Naive B cell (primary cell): ENCODE results near the gene WHAMM. TPM values are rescaled to one million over a fixed set of nuclear protein-coding genes. Genes with fewer than 3 reads are reported as not detected.
"Not testable (repeated sequence)": the region's sequence is repeated elsewhere in the genome, so short reads cannot be mapped to it uniquely, and the experiment has no call there.

ENCODE experiments used
- ATAC-seq, 2 donors: fragments of 150-1000 bp; cut with Tn5 transposase; 2 replicates each; pipeline ENCODE4 v1.10.0; 2021; ENCODE audit warnings: low read depth in 2 of 2, mild to moderate bottlenecking in 2 of 2, moderate library complexity in 2 of 2
- DNase-seq: peaks from one replicate; pipeline ENCODE4 v3.0.0; 2022
- H3K27ac Mint-ChIP-seq, 6 donors: one replicate each; pipeline ENCODE4 v1.8.0; 2020 to 2022; ENCODE audit warnings: mild to moderate bottlenecking in 6 of 6, mixed read lengths in 6 of 6, moderate library complexity in 5 of 6, inconsistent platforms in 2 of 6
- H3K27me3 Mint-ChIP-seq, 3 donors: one replicate each; pipeline ENCODE4 v1.8.0; 2021 to 2022; ENCODE audit warnings: mixed read lengths in 3 of 3, mild to moderate bottlenecking in 1 of 3
- H3K36me3 Mint-ChIP-seq, 2 donors: one replicate each; pipeline ENCODE4 v1.8.0; 2020 to 2022; ENCODE audit warnings: mixed read lengths in 2 of 2, inconsistent platforms in 1 of 2, mild to moderate bottlenecking in 1 of 2
- H3K4me1 Mint-ChIP-seq, 3 donors: one replicate each; pipeline ENCODE4 v1.8.0; 2020 to 2022; ENCODE audit warnings: mixed read lengths in 3 of 3, inconsistent platforms in 1 of 3, mild to moderate bottlenecking in 1 of 3, moderate library complexity in 1 of 3
- H3K4me3 Mint-ChIP-seq, 8 donors: one replicate each; pipeline ENCODE4 v1.8.0; 2020 to 2022; ENCODE audit warnings: mild to moderate bottlenecking in 8 of 8, mixed read lengths in 8 of 8, moderate library complexity in 8 of 8, inconsistent platforms in 2 of 8
- H3K9me3 Mint-ChIP-seq, 7 donors: one replicate each; pipeline ENCODE4 v1.8.0; 2020 to 2022; ENCODE audit warnings: mixed read lengths in 7 of 7, mild to moderate bottlenecking in 5 of 7, inconsistent platforms in 2 of 7, moderate library complexity in 1 of 7
- polyA plus RNA-seq, 6 donors: library from polyadenylated mRNA; unstranded; fragments of 300-500 nt; fragmentation: Illumina TruSeq; gene quantifications; one replicate each; pipeline ENCODE4 v1.2.3, GENCODE V29; 2021; ENCODE audit warnings: low read depth in 6 of 6

WHAMM gene, protein sequence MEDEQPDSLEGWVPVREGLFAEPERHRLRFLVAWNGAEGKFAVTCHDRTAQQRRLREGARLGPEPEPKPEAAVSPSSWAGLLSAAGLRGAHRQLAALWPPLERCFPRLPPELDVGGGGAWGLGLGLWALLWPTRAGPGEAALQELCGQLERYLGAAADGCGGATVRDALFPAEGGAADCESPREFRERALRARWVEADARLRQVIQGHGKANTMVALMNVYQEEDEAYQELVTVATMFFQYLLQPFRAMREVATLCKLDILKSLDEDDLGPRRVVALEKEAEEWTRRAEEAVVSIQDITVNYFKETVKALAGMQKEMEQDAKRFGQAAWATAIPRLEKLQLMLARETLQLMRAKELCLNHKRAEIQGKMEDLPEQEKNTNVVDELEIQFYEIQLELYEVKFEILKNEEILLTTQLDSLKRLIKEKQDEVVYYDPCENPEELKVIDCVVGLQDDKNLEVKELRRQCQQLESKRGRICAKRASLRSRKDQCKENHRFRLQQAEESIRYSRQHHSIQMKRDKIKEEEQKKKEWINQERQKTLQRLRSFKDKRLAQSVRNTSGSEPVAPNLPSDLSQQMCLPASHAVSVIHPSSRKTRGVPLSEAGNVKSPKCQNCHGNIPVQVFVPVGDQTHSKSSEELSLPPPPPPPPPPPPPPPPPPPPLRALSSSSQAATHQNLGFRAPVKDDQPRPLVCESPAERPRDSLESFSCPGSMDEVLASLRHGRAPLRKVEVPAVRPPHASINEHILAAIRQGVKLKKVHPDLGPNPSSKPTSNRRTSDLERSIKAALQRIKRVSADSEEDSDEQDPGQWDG
- 1 to 10 TPM; 2.2 to 7.3 (median 5.1) TPM for polyA plus RNA-seq

DNA sequence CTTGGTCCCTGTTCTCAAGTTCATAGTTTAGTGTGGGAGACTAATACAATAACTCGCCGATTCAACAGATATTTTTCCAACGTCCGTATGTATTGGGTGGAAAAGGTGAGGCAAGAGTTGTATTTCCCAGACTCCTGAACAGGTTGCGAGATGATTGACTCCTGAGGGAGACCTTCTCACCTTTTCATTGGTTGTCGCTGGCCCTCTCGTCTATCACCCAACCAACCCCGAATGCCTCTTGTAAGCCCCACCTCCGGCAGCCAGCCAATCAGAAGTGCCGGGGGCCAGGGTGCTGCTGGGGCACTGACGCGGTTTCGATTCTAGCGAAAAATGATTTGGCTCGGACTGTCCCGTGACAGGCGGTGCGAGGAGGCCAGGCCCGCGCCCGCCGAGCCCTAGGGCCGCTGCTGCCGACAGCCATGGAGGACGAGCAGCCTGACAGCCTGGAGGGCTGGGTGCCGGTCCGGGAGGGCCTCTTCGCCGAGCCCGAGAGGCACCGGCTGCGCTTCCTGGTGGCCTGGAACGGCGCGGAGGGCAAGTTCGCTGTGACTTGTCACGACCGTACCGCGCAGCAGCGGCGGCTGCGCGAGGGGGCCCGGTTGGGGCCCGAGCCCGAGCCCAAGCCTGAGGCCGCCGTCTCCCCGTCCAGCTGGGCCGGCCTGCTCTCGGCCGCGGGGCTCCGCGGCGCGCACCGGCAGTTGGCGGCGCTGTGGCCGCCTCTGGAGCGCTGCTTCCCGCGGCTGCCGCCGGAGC lies at the start of gene WHAMM:
Gene WHAMM, plus strand, starts transcription at position 321 of the 753 bp plus-strand sequence. Its CDS starts 99 bp downstream, at position 420.
- DNase-seq (peak; percentile 96), ATAC-seq (peak; percentile 84 to 86)
- Mint-ChIP-seq H3K27me3 (no peaks in the 10 kb centered on the region), H3K4me3 (peak within 1 kb of the TSS; percentile 85 to 97 (median 94)), H3K36me3 (peaks cover 0 to 3% of the 10 kb centered on the region in 2 donors), H3K9me3 (peaks cover 0 to 3% (median 0%) of the 10 kb centered on the region in 7 donors), H3K4me1 (peaks cover 38 to 54% (median 54%) of the 10 kb centered on the region in 3 donors), H3K27ac (peak within 1 kb of the TSS; percentile 95 to 100 (median 98))

DNA sequence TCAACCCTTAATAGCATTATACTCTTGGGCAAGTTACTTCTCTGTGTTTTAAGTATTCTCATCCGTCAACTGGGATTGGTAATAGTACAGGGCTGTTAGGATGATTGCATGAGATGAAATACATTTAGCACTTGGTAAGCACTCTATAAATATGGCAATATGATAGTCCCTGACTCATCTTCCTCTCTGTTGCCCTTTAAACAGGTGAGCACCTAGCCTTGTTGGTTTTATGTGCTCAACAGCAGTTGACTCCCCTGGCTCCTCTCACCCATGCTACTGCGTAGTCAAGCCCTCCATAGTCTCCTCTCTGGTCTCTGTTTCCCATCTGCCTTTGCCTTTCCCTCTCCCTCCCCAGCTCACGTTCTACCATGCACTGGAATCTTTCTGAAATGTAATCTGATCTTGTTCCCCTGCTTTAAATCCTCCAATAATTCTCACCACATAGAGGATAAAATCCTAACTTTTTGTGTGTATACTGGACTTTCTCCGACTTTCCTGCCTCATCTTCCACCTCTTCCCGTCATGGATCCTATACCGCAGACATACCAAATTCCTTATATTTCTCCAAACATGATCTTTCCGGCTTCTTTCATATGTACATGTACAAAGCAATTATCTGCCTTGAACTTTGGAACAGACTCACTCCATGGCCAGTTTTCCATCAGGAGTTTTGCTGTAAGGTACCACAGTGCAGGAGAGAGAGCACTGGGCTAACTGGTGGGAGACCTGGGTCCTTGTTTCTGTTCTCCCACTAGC lies 45.9 kb upstream of the WHAMM start:
- ATAC-seq (no peak), DNase-seq (no peak)
- peaks cover 2 to 15% (median 14%) of the 10 kb centered on the region in 3 donors for H3K4me1 Mint-ChIP-seq
- peak overlapping the region in 1 of 6 donors; percentile 57 for H3K27ac Mint-ChIP-seq
- H3K9me3 Mint-ChIP-seq, result peaks cover 0 to 5% (median 0%) of the 10 kb centered on the region in 7 donors
- no peak overlapping the region for H3K4me3 Mint-ChIP-seq
- no peaks in the 10 kb centered on the region for H3K27me3 Mint-ChIP-seq
- H3K36me3 Mint-ChIP-seq, result peaks cover 0 to 5% of the 10 kb centered on the region in 2 donors

DNA sequence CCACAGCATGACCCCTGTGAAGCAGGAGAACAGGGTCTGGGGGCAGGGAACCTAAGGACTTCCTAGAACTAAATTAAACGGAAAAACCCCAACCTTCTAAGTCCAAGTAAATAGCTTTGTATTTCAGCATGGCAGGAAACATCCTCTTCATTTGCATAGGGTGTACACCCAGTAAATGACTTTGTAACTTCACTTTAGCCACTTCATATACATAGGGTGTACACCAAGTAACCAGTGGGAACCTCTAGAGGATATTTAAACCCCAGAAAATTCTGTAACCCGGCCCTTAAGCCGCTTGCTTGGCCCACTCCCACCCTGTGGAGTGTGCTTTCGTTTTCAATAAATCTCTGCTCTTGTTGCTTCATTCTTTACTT lies 45.3 kb upstream of the WHAMM start:
- Mint-ChIP-seq H3K36me3 (peaks cover 0 to 5% of the 10 kb centered on the region in 2 donors), H3K9me3 (peaks cover 0 to 5% (median 0%) of the 10 kb centered on the region in 7 donors), H3K27me3 (no peaks in the 10 kb centered on the region), H3K4me1 (peaks cover 2 to 15% (median 14%) of the 10 kb centered on the region in 3 donors), H3K27ac (peak overlapping the region in 2 of 6 donors; percentile 20 to 57), H3K4me3 (no peak overlapping the region)
- DNase-seq, result no peak
- ATAC-seq, result no peak

DNA sequence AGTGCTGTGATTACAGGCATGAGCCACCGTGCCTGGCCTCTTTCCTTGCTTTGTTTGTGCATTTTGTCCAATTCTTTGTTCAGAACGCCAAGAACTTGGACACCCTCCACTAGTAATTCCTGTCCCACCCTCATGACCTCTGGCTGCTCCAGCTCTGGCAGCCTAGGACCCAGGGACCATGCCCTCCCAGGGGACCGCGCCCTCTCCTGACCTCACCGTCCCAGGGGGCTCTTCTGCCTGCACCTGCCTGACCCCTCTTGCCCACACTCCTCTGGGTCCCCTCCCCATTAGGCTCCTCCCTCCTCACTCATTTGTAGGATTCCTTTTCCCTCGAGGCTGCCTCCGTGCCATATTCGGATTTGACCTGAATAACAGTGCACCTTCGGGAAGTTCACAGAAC lies 44.7 kb upstream of the WHAMM start:
- Mint-ChIP-seq H3K9me3 (peaks cover 0 to 5% (median 0%) of the 10 kb centered on the region in 7 donors), H3K27ac (no peak overlapping the region), H3K4me1 (peaks cover 2 to 15% (median 14%) of the 10 kb centered on the region in 3 donors), H3K4me3 (no peak overlapping the region), H3K27me3 (no peaks in the 10 kb centered on the region), H3K36me3 (peaks cover 0 to 5% of the 10 kb centered on the region in 2 donors)
- DNase-seq (no peak), ATAC-seq (no peak)

DNA sequence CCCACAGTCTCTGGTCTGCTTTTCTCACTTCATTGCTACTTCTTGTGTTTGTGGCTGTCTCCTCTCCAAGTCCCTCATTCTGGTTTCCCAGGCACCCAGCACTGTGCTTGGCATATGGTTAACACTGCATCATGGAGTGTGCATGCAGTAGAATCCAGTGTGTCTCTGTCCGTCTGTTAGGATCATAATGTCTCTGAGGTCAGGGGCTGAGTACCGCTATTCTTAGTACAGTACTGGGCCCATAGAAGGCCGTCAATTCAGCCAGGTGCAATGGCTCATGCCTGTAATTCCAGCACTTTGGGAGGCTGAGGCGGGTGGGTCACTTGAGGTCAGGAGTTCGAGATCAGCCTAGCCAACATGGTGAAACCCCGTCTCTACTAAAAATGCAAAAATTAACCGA lies 43.2 kb upstream of the WHAMM start:
- Mint-ChIP-seq H3K4me3 (peak overlapping the region in 1 of 8 donors; percentile 50), H3K4me1 (peaks cover 2 to 11% (median 8%) of the 10 kb centered on the region in 3 donors)
- not testable (repeated sequence) for DNase-seq, H3K27ac Mint-ChIP-seq, H3K27me3 Mint-ChIP-seq, H3K9me3 Mint-ChIP-seq, H3K36me3 Mint-ChIP-seq, ATAC-seq

DNA sequence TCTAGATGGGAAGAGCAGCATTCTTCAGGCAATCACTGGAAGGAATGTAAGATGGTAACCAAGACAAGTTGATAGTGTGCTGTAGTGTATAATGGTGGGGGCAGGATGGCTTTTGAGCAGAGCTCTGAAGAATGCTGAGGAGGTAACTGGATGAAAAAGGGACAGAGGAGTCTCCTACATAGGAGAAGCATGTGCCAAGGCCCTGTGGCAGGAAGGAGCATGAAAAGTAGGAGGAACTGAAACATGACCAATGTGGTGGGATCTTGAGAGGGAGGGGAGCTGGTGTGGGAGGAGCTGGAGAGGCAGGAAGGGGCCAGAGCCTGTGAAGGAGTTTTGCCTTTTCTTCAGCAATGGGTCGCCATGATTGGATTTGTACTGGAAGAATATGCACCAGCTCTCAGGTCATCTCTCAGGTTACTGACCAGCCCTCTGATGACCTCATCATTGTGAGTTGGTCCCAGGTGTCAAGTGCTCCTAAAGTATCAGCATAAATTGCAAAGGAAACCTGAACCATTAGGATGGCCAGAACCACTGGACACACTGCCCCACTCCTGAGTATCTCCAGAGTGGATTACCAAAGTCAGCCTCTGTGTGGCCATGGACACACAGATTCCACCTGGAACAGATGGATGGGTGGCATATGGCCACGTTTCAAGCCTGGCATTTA lies 42.1 kb upstream of the WHAMM start:
- no peak for ATAC-seq
- Mint-ChIP-seq H3K4me3 (no peak overlapping the region), H3K4me1 (peaks cover 2 to 11% (median 8%) of the 10 kb centered on the region in 3 donors)

DNA sequence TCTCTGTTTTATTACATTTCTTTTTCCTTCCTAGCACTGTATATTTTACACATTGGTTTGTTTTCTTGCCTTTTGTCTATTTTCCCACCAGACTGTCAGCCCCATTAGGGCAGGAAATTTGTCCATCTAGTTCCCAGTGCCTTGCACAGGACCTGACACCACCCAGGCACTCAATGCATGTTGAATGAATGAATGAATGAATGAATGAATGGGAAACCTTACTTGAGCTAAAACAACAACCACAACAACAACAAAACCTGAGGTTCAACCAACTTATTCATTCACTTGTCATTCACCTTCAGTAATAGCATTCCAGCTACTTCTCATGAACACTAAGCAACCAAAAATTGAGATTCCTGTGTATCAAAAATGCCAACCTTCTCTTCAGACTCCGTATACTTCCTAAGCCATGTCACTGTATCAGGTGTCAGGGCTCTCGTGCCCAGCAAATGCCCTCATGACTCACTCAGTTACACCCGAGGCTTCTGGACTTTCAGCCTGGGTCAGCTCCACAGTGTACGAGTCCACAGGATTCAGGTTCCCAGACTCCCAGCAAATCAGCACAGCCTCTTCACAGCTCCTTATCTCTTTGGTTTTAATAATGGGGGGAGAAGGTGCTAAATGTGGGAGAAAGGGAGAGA lies 40.9 kb upstream of the WHAMM start:
- Mint-ChIP-seq H3K36me3 (peaks cover 0 to 5% of the 10 kb centered on the region in 2 donors), H3K27ac (peak overlapping the region in 1 of 6 donors; percentile 81), H3K4me3 (no peak overlapping the region), H3K27me3 (peaks cover 0 to 9% (median 0%) of the 10 kb centered on the region in 3 donors), H3K9me3 (peaks cover 0 to 5% (median 0%) of the 10 kb centered on the region in 7 donors), H3K4me1 (peaks cover 2 to 11% (median 6%) of the 10 kb centered on the region in 3 donors)
- DNase-seq (no peak), ATAC-seq (no peak)

More for the DNA sequence above, 42.1 kb upstream of the WHAMM start:
- DNase-seq, result no peak
- peaks cover 0 to 5% (median 0%) of the 10 kb centered on the region in 7 donors for H3K9me3 Mint-ChIP-seq
- peak overlapping the region in 1 of 6 donors; percentile 45 for H3K27ac Mint-ChIP-seq
- no peaks in the 10 kb centered on the region for H3K27me3 Mint-ChIP-seq
- peaks cover 0 to 5% of the 10 kb centered on the region in 2 donors for H3K36me3 Mint-ChIP-seq

DNA sequence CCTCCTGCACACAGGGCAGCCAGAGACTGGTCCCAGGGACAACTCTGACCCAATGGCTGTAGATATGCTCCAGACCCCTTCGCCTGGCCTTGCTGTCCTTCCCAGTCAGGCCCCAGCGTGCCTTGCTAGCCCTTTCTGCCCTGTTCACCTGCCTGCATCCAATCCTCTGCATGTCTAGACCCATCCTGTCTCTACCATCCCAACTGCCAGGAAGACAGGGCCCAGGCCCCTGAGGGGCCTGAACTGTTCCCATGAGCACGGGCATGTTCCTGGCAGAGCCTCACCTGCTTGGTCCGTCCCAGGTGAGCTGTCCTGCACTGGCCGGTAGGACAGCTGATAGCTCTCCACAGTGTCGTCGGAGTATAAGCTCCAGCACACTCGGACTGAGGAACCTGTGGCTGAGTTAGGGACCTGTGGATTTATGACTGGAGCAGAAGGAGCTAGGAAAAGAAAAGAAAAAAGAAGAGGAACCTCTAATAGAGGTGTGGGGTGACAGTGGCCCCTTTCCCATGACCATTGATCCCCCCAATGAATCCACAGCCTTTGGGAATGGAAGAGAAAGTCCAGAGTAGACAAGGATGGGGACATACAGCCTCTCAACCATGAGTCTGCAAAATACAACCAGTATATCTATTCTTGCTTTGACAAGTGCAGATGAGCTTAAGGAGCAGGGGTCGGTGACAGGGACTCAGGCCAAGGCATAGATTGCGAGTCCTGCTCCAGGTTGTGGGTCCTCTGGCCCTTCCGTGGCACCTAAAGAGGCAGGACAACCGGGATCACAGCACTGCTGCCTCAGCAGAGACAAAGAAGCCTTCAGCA lies 37.4 kb upstream of the WHAMM start:
- H3K4me1 Mint-ChIP-seq, result peaks cover 0 to 4% (median 2%) of the 10 kb centered on the region in 3 donors
- no peak overlapping the region for H3K4me3 Mint-ChIP-seq
- H3K36me3 Mint-ChIP-seq, result peaks cover 0 to 3% of the 10 kb centered on the region in 2 donors
- peak overlapping the region in 2 of 6 donors; percentile 12 to 73 for H3K27ac Mint-ChIP-seq
- DNase-seq, result no peak
- H3K9me3 Mint-ChIP-seq, result peaks cover 0 to 3% (median 0%) of the 10 kb centered on the region in 7 donors
- peaks cover 0 to 14% (median 5%) of the 10 kb centered on the region in 3 donors for H3K27me3 Mint-ChIP-seq
- no peak for ATAC-seq

DNA sequence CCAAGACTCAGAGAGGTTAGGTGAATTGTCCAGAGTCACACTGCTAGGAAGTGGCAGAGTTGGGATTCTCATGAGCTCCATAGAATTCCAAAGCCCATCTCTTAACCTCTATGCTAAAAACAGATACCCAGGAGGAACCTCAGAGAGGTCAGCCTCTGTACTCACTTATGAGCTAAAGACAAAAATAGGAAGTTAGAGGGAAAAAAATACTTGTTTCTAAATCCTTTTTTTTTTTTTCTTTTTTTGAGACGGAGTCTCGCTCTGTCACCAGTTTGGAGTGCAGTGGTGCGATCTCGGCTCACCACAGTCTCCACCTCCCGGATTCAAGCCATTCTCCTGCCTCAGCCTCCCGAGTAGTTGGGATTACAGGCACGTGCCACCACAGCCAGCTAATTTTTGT lies 34.9 kb upstream of the WHAMM start:
- no peaks in the 10 kb centered on the region for H3K4me1 Mint-ChIP-seq

DNA sequence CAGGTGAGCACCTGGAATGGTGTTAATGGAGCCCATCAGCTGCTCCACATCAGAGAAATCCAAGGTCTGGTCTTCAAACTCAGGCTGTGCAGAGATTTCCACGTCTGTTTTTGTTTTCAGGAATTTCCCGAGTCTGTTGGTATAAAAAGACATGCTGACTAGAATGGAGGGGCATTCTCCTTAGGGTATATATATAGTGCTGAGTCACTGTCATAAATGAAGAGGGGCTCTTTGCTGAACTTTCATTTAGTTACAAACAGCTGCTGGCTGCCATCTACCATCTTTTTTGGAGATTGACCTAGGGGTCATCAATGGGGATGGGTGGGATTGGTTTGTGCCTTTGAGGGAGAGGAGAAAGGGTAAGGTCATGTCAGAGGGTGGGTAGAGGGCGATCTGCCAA lies 30.7 kb upstream of the WHAMM start:
- H3K4me3 Mint-ChIP-seq, result no peak overlapping the region
- H3K27ac Mint-ChIP-seq, result no peak overlapping the region
- H3K27me3 Mint-ChIP-seq, result peaks cover 0 to 18% (median 14%) of the 10 kb centered on the region in 3 donors
- H3K9me3 Mint-ChIP-seq, result no peaks in the 10 kb centered on the region
- DNase-seq, result no peak
- no peak for ATAC-seq
- H3K4me1 Mint-ChIP-seq, result no peaks in the 10 kb centered on the region
- peaks cover 0 to 4% of the 10 kb centered on the region in 2 donors for H3K36me3 Mint-ChIP-seq

More for the DNA sequence above, 34.9 kb upstream of the WHAMM start:
- no peak overlapping the region for H3K27ac Mint-ChIP-seq
- no peaks in the 10 kb centered on the region for H3K9me3 Mint-ChIP-seq
- DNase-seq, result no peak
- H3K27me3 Mint-ChIP-seq, result peaks cover 0 to 14% (median 5%) of the 10 kb centered on the region in 3 donors
- peaks cover 0 to 4% of the 10 kb centered on the region in 2 donors for H3K36me3 Mint-ChIP-seq
- no peak for ATAC-seq
- no peak overlapping the region for H3K4me3 Mint-ChIP-seq

DNA sequence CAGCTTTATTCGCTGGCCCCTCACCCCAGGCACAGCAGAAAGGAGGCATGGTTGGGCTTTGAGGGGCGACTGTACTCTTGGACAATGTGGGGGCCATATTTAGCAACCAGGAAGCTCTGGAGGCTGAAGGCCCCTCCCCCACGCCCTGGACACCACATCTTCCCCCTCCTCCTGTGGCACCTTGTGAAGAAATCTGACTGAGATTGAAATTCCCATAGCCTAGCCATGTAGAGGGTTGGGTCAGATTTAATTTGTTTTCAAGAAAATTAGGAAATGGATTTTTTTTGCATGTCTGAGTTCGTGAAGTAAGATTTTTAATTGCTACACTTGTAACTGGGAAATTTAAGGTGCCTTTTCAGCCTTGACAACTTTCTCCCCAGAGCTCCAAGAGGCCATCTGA lies 28.1 kb upstream of the WHAMM start:
- no peak overlapping the region for H3K27ac Mint-ChIP-seq
- no peak overlapping the region for H3K4me3 Mint-ChIP-seq
- DNase-seq (no peak), ATAC-seq (no peak)
- no peaks in the 10 kb centered on the region for H3K4me1 Mint-ChIP-seq
- H3K36me3 Mint-ChIP-seq, result peaks cover 0 to 4% of the 10 kb centered on the region in 2 donors
- H3K27me3 Mint-ChIP-seq, result peaks cover 0 to 28% (median 25%) of the 10 kb centered on the region in 3 donors
- peaks cover 0 to 1% (median 0%) of the 10 kb centered on the region in 7 donors for H3K9me3 Mint-ChIP-seq
